Measurements from ENCODE around the gene SHISA5.

Gene SHISA5

GRCh38 chr3:48459773-48460516 is 44.0 kb downstream of the SHISA5 start:
- no peak for DNase-seq (ENCODE audit: low read depth)

GRCh38 chr3:48459331-48459730 is 44.6 kb downstream of the SHISA5 start:
- DNase-seq (ENCODE audit: low read depth) = no peak

DNA sequence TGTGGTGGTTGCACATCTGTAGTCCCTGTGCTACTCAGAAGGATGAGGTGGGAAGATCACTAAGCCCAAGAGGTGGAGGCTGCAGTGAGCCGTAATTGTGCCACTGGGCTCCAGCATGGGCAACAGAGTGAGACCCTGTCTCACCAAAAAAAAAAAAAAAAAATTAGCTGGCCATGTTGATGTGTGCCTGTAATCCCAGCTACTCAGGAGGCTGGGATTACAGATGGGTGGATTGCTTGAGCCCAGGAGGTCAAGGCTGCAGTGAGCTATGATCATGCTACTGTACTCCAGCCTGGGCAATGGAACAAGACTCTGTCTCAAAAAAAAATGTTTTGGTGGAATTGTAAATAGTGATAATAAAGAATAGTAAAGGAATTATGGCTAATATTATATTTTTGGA is 47.5 kb downstream of the SHISA5 start:
- DNase-seq (ENCODE audit: low read depth) = no peak

DNA sequence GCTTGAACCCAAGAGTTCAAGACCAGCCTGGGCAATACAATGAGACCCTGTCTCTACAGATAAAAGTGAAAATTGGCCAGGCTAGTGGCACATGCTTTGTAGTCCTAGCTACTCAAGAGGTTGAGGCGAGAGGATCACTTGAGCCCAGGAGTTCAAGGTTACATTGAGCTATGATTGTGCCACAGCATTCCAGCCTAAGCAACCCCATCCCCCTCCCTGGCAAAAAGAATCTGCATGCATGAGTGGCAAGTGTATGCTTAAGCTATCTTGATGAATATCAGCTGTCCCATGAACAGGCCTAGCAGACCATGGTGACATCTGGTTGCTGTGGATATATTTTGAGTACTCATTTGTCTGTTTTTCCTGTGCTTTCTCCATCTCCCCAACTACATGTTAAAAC is 52.7 kb downstream of the SHISA5 start:
- no peak for DNase-seq (ENCODE audit: low read depth)

GRCh38 chr3:48446425-48447193 is 57.4 kb downstream of the SHISA5 start, which contains the start of gene ATRIP:
ATRIP (plus strand) TSS chr3:48446737; CDS start chr3:48446846, 109 bp downstream.
- peak; percentile 86 for DNase-seq (ENCODE audit: low read depth)

DNA sequence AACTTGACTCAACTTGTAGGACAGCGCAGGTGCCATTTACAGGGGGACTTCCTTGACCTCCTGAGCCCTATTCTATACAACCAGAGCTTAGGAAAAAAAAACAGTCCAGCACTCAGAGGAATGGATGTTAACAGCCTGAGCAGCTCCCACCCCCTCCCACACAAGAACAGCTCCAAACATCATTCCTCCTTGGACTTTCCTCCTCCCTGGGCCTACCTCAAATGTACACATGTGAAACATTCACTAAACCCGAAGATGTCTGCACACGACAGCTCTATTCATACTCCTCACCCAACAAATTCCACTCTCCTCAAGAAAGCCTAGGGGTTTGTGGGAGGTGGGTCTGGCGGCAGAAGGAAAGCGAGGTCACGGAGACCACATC is 57.9 kb downstream of the SHISA5 start:
- DNase-seq (ENCODE audit: low read depth) = no peak

DNA sequence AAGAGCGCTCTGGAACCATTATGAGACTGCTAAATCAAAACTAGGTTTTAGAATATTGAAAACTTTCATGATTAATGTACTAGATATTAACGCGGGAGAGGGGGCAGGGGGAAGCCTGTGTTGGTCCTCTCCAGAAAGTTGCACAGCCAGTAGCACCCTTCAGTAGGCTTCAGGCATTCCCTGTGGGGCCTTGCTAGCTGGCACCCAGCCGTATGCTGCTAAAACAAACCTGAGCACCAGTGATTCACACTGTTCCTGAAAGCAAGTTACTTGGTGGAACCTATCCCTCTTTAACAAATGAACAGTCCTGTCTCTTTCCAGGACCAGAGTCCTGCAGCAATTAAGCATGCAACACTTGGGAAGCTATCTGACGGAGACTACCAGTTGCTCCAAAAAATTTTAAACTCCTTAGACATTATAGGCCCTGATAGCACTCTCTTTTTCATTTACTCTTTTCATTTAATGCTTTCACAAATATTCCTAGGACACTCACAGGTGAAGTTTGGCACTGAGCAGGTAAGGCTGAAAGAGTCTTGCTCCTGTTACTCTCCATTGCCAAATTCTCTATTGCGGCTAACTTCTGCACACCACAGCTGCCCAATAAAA is 58.6 kb downstream of the SHISA5 start:
- DNase-seq (ENCODE audit: low read depth) = no peak

- no peak for DNase-seq (ENCODE audit: low read depth)
Observed at GRCh38 chr3:48441940-48442339, 62.0 kb downstream of the SHISA5 start.

DNA sequence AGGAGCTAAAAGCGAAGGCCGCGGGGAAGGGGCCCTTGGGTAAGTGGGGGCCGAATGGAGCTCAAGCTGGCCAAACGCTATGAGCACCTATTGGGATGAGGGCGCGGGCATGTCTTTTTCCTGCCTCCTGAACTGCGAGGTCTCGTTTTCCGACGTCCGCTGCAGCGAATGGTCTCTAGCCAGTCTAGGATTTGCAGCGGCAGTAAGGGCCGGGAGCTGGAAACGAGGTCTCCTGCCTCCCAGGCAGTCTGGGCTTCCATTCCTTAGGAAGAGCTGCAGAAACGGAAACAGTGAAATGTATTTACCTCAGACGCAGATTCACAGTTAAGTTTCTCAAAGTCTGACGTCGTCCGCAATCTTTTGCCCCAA is 63.4 kb downstream of the SHISA5 start:
- DNase-seq (ENCODE audit: low read depth) = peak; percentile 43

DNA sequence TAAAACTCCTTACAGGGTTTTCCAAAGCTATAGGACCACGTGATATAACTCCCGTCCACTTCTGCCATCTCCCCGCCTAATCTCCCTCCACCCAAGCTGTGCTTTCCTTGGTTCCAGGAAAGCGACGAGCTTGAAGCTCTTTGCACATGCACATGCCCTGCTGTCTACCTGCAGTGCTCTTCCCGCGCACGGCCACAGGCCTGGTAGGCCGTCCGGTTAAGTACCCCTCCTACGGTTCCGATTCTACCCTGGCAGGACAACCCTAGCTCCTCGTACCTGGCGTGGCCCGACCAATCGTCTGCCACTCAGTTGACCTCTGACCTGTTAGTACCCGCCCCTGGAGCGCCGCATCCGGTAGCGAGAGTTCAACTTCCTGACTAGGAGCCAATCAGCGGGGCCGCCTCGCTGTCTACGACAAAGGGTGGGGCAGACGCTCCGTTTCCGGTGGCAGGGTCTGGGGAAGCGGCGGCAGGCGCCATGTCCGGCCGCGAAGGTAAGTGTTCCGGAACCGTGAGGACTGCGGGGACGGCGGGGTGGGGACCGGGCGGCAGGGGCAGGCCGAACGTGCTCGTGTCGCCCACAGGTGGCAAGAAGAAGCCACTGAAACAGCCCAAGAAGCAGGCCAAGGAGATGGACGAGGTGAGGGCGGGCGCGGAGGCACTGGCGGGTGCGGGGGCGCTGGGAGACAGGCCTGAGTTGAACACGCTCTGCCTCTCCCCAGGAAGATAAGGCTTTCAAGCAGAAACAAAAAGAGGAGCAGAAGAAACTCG is 64.0 kb downstream of the SHISA5 start, which contains the start of the genes CCDC51 and TMA7:
TSS of gene CCDC51 (minus strand) at position 300 of the 770 bp plus-strand sequence. CDS start 4,991 bp downstream, outside the sequence.
TSS of gene TMA7 (plus strand) at position 438 of the 770 bp plus-strand sequence. CDS start at position 478, 40 bp downstream.
- peak; percentile 97 for DNase-seq (ENCODE audit: low read depth)

GRCh38 chr3:48437812-48438211 is 66.2 kb downstream of the SHISA5 start:
- DNase-seq (ENCODE audit: low read depth) = no peak

DNA sequence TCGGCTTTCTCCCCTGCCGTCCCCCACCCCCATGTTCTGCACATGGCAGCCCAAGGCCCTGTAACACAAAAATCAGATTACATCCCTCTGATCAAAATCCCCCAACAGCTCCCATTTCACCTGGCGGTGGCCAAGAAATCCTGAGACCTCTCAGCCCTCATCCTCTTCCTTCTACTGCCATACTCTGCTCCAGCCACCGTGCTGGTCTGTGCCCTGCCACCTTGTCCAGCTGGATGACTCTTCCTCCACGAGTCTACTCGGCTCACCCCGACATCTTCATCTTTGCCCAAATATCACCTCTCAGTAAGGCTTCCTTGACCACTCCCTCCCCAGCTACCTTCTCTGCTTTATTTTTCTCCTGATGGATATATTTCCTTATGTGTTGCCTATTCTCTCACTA is 67.1 kb downstream of the SHISA5 start:
- DNase-seq (ENCODE audit: low read depth) = no peak

DNA sequence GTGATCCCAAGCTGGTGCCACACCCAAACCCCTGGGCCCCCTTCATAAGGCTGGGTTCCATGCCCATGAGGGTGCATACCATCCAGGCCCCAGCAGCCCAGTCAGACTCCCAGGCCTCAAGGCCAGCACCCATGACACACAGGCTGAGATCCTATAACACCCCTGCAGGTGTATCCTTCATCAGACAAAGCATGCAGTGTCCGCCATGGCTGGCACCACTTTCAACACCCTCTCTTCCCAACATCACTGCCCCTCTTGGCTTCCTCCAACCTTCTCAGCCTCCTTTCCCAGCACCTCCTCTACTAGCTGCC is 67.5 kb downstream of the SHISA5 start:
- no peak for DNase-seq (ENCODE audit: low read depth)

DNA sequence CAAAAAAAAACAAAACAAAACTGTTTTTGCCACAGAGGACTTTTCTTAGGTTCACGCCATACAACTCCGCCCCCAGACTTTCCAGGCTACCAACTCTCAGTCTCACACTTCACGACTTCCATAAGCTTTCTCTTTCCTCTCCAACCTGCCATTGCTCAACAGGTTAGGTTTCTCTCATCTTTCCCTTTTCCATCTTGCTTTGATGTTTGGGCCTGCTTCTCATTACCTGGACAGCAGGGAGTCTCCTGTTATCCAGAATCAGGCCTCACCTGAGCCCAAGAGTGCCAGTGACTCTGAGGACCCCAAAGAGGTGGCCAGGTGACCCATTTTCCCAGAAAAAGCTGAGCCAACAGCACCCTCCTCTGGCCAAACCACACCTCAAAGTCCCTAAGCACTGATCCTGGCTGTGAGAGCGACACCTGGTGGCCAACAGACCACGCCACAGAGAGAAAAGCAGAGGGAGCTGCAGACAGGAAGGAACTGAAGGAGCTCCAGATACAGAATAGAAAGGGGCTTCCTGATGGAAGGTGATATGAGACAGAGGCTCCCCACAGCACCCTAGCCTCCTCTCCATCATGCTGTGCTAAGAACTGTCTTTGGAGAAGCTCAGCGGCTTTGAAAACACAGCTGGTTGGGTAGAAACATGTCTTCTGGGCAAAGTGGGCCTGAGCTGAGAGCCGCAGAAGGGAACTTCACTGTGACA is 68.0 kb downstream of the SHISA5 start:
- peak; percentile 83 for DNase-seq (ENCODE audit: low read depth)

GRCh38 chr3:48435223-48435595 is 68.8 kb downstream of the SHISA5 start:
- no peak for DNase-seq (ENCODE audit: low read depth)

DNA sequence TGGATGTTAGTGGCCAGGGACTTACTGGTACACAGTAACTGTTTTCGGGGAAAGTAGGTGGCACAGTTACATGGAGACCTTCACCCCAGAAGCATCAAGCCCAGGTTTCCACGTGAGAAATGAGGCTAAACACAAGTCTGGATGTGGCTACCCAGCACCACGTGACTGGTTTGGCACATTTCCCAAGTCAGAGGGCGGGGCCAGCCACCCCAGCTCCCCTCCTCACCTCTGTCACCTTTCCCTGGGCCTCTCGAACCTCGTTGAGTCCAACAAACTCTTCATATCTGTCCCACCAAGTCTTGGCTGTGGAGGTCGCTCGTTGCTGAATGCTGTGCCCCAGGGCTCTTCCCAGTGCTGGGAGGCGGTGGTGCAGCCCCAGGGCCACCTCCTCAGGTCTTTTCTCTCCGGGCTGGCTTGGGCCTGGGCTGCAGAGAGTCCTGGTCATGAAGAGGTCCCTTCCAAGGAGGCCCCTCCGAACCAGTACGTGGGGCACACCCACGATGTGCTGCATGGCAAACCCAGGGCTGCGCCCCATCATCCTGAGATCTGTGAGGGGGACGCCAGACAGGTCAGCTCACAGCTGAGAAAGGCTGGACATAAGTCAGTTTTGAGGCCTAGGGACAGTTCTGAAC is 69.3 kb downstream of the SHISA5 start:
- no peak for DNase-seq (ENCODE audit: low read depth)

DNA sequence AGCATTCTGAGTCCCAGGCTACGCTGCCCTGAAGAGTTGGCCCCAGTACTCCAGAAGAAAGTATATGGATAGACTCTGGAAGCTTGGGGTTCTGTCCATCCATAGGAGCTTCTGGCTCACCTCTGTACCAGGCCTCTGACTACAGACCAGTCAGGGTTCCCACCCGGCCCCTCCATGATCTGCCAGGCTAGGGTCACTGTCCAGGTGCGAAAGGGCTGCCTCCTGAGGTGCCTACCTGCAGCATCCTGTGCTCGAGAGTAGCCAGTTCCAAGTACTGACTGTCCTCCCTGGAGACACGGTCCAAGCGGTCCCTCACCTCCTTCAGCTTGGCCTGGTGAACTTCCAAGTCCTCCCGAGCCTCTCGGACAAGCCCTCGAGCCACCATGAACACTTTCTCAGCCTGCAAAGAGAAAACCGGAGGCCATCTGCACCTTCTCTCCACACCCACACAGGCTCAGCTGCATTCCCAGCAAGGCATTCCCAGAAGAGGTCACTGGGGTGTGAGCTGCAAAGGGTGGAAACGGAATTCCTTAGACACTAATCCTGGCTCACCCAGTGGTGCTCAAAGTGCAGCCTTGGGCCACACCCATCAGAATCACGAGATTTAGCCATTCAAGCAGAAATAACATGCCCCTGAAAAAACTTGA is 70.4 kb downstream of the SHISA5 start:
- DNase-seq (ENCODE audit: low read depth) = peak; percentile 43

DNA sequence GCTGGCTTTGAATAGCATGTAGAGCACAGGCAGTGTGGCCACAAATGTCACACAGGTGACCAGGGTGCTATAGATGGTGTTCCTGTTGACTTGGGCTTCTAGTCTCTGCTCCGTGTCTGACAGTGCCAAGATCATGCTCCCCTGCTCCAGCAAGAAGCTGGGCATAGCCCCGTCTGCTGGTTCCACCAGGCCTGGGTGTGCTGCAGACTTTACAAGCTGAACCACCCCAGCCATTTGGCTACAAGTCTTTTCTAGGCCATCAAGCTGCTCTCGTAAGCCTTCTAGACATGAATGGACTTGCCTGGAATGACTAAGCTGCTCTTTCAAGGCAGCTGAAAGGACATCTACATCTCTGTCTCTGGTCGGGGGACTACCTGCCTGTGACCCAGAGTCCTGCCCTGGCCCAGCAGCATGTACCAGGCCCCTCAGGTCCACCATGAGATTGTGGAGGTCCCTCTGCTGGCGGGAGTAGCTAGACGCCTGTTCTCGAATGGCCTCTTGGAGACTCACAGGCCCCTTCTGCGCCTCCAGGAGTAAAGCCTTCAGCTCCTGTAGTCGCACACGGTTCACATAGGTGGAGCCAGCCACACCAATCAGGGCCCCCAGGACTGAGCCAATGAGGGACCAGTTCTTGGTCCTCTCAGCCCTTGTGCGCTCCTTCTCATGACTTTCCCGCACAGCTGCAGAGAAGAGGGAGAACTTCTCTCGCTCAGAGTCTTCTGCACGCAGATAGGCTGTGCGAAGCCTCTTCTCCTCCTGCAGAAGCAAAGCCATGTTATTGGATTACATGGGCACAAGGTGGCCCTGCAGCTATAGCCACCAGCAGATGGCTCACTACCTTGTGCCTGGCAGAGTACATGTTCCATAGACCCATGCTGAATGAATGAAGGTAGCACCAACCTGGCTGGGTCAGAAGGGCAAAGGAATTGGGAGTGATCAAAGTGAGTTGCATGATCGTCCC is 71.3 kb downstream of the SHISA5 start:
- peak; percentile 7 for DNase-seq (ENCODE audit: low read depth)

- no peak for DNase-seq (ENCODE audit: low read depth)
Observed at GRCh38 chr3:48431224-48432029, 72.5 kb downstream of the SHISA5 start.
